Pons (tissue), 1 donor: ENCODE data around the gene OPHN1.
"Not testable (repeated sequence)": the region's sequence is repeated elsewhere in the genome, so short reads cannot be mapped to it uniquely, and the experiment has no call there.

Experiments
- DNase-seq: peaks from one replicate; pipeline ENCODE4 v3.0.0-alpha.2; 2016; ENCODE audit warnings: low spot score

The OPHN1 gene

GRCh38 chrX:68175562-68175961, 257.7 kb downstream of the OPHN1 start:
- no peak for DNase-seq

GRCh38 chrX:68163441-68163840, 269.9 kb downstream of the OPHN1 start:
- DNase-seq: no peak

GRCh38 chrX:68147848-68148247, 285.4 kb downstream of the OPHN1 start:
- no peak for DNase-seq

GRCh38 chrX:68146054-68146453, 287.2 kb downstream of the OPHN1 start:
- DNase-seq: peak; percentile 56

GRCh38 chrX:68139791-68140190, 293.5 kb downstream of the OPHN1 start:
- DNase-seq: no peak

GRCh38 chrX:68133181-68133580, 300.1 kb downstream of the OPHN1 start:
- DNase-seq: no peak

- no peak for DNase-seq
These were observed 300.5 kb downstream of the OPHN1 start for GRCh38 chrX:68132749-68133148.

- DNase-seq: no peak
These were observed 311.5 kb downstream of the OPHN1 start for GRCh38 chrX:68121835-68122234.

GRCh38 chrX:68121371-68121770, 311.9 kb downstream of the OPHN1 start:
- no peak for DNase-seq

GRCh38 chrX:68115371-68115770, 317.9 kb downstream of the OPHN1 start:
- DNase-seq: no peak

GRCh38 chrX:68114573-68115129, 318.6 kb downstream of the OPHN1 start:
- peak; percentile 16 for DNase-seq

- no peak for DNase-seq
These were observed 319.3 kb downstream of the OPHN1 start for GRCh38 chrX:68113837-68114572.

GRCh38 chrX:68112321-68112720, 321.0 kb downstream of the OPHN1 start:
- peak; percentile 59 for DNase-seq

GRCh38 chrX:68109162-68109561, 324.1 kb downstream of the OPHN1 start:
- no peak for DNase-seq

GRCh38 chrX:68098431-68098830, 334.9 kb downstream of the OPHN1 start:
- DNase-seq: no peak

GRCh38 chrX:68090266-68090665, 343.0 kb downstream of the OPHN1 start:
- DNase-seq: peak; percentile 2

GRCh38 chrX:68087526-68087925, 345.8 kb downstream of the OPHN1 start:
- no peak for DNase-seq

GRCh38 chrX:68086709-68087108, 346.6 kb downstream of the OPHN1 start:
- DNase-seq: no peak

GRCh38 chrX:68084765-68085164, 348.5 kb downstream of the OPHN1 start:
- DNase-seq: peak; percentile 1

GRCh38 chrX:68083510-68083909, 349.8 kb downstream of the OPHN1 start:
- DNase-seq: no peak

GRCh38 chrX:68079961-68080360, 353.3 kb downstream of the OPHN1 start:
- no peak for DNase-seq

- DNase-seq: not testable (repeated sequence)
These were observed 354.5 kb downstream of the OPHN1 start for GRCh38 chrX:68078801-68079200.

- DNase-seq: no peak
These were observed 355.9 kb downstream of the OPHN1 start for GRCh38 chrX:68077378-68077777.

- no peak for DNase-seq
These were observed 361.3 kb downstream of the OPHN1 start for GRCh38 chrX:68072041-68072440.
